ENCODE results near the gene MESP1. TPM values are rescaled to one million over a fixed set of nuclear protein-coding genes. Genes with fewer than 3 reads are reported as not detected.

Gene MESP1
- total and polyA plus RNA-seq, 2 of the 13 experiments (the other 11 are each of a cell fraction or from before 2014, with no cell fraction given): not detected

DNA sequence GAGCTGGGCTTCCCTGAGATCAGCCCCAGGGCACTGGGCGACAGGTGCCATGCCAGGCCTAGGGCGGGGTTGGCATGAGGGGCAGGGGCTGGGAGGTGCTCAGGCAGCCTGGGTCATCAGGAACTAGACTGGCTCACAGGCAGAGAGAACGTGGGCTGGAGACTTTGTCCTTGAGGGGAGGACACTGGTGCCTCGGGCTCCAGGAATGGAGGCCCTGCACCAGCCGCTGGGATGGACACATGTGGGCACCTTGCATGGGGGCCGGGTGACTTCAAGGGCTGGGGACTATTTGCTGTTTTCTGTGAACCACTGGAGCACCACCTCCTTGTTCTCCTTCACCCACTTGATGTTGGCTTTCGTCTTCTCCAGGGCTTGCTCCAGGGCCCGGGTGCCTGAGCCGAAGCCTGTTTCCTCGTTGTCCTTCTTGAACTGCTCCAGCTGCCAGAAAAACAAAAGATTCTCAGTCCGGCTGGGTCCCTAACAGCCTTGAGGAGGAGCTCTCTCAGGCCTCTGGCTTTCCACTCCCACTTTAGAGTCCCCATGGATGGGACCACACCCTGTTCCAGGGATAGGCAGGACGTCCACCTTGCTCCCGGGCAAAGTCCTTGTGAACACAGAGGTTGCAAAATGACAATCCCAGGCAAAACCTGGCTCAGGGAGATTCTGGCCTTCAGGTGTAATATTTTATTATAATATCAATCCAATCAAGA is 34.2 kb upstream of the MESP1 start (continued):
- TF ChIP-seq E2F5 (CRISPR knock-in tag; conservative IDR thresholded peaks at IDR 0.05): no peak
- TF ChIP-seq HNF4G (IDR thresholded peaks at IDR 0.05; ENCODE audit: borderline replicate concordance, low read depth, low read length): peak; percentile 90
- TF ChIP-seq HNF4G (CRISPR knock-in tag; IDR thresholded peaks at IDR 0.05; ENCODE audit: borderline replicate concordance, low read depth): peak; percentile 70; the same call in 1 of the 2 replicates
- no peak for TF ChIP-seq ZKSCAN5 (CRISPR knock-in tag; IDR thresholded peaks at IDR 0.05)
- TF ChIP-seq SIX1 (CRISPR knock-in tag; IDR thresholded peaks at IDR 0.05; ENCODE audit: borderline replicate concordance): 0 out of 2 replicates have a peak, but pooled peaks have one; percentile 14
- TF ChIP-seq, protein P1, sequence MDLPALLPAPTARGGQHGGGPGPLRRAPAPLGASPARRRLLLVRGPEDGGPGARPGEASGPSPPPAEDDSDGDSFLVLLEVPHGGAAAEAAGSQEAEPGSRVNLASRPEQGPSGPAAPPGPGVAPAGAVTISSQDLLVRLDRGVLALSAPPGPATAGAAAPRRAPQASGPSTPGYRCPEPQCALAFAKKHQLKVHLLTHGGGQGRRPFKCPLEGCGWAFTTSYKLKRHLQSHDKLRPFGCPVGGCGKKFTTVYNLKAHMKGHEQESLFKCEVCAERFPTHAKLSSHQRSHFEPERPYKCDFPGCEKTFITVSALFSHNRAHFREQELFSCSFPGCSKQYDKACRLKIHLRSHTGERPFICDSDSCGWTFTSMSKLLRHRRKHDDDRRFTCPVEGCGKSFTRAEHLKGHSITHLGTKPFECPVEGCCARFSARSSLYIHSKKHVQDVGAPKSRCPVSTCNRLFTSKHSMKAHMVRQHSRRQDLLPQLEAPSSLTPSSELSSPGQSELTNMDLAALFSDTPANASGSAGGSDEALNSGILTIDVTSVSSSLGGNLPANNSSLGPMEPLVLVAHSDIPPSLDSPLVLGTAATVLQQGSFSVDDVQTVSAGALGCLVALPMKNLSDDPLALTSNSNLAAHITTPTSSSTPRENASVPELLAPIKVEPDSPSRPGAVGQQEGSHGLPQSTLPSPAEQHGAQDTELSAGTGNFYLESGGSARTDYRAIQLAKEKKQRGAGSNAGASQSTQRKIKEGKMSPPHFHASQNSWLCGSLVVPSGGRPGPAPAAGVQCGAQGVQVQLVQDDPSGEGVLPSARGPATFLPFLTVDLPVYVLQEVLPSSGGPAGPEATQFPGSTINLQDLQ (CRISPR knock-in tag; IDR thresholded peaks at IDR 0.05): no peak
- peak; percentile 75 for TF ChIP-seq GATAD2A (CRISPR knock-in tag; IDR thresholded peaks at IDR 0.05)
- no peak for TF ChIP-seq FOXK1 (CRISPR knock-in tag; IDR thresholded peaks at IDR 0.05; ENCODE audit: borderline replicate concordance, low read depth)
- no peak for TF ChIP-seq ZSCAN12 (CRISPR knock-in tag; IDR thresholded peaks at IDR 0.05)
- no peak for TF ChIP-seq NPAS2 (CRISPR knock-in tag; IDR thresholded peaks at IDR 0.05; ENCODE audit: borderline replicate concordance)
- TF ChIP-seq GLI4 (CRISPR knock-in tag; IDR thresholded peaks at IDR 0.05; ENCODE audit: borderline replicate concordance): no peak
- TF ChIP-seq NFKBIZ (CRISPR knock-in tag; IDR thresholded peaks at IDR 0.05): no peak
- TF ChIP-seq, protein P2, sequence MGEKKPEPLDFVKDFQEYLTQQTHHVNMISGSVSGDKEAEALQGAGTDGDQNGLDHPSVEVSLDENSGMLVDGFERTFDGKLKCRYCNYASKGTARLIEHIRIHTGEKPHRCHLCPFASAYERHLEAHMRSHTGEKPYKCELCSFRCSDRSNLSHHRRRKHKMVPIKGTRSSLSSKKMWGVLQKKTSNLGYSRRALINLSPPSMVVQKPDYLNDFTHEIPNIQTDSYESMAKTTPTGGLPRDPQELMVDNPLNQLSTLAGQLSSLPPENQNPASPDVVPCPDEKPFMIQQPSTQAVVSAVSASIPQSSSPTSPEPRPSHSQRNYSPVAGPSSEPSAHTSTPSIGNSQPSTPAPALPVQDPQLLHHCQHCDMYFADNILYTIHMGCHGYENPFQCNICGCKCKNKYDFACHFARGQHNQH (CRISPR knock-in tag; IDR thresholded peaks at IDR 0.05): no peak
- TF ChIP-seq FOXA1 (IDR thresholded peaks at IDR 0.05): no peak
- TF ChIP-seq FOXA1 (CRISPR knock-in tag; IDR thresholded peaks at IDR 0.05): peak; percentile 72
- no peak for TF ChIP-seq ISX (CRISPR knock-in tag; conservative IDR thresholded peaks at IDR 0.05)
- TF ChIP-seq TAF1 (CRISPR knock-in tag; IDR thresholded peaks at IDR 0.05): no peak
- no peak for TF ChIP-seq ZMAT3 (CRISPR knock-in tag; conservative IDR thresholded peaks at IDR 0.05)
- TF ChIP-seq ZNF703 (CRISPR knock-in tag; IDR thresholded peaks at IDR 0.05; ENCODE audit: borderline replicate concordance): no peak
- no peak for TF ChIP-seq TP53 (CRISPR knock-in tag; conservative IDR thresholded peaks at IDR 0.05)
- TF ChIP-seq ZNF430 (CRISPR knock-in tag; IDR thresholded peaks at IDR 0.05): no peak
- TF ChIP-seq, protein P3, sequence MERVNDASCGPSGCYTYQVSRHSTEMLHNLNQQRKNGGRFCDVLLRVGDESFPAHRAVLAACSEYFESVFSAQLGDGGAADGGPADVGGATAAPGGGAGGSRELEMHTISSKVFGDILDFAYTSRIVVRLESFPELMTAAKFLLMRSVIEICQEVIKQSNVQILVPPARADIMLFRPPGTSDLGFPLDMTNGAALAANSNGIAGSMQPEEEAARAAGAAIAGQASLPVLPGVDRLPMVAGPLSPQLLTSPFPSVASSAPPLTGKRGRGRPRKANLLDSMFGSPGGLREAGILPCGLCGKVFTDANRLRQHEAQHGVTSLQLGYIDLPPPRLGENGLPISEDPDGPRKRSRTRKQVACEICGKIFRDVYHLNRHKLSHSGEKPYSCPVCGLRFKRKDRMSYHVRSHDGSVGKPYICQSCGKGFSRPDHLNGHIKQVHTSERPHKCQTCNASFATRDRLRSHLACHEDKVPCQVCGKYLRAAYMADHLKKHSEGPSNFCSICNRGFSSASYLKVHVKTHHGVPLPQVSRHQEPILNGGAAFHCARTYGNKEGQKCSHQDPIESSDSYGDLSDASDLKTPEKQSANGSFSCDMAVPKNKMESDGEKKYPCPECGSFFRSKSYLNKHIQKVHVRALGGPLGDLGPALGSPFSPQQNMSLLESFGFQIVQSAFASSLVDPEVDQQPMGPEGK (CRISPR knock-in tag; IDR thresholded peaks at IDR 0.05): no peak

Measured in HepG2 (cell line).